ENCODE data around the gene SCO2. TPM values are rescaled to one million over a fixed set of nuclear protein-coding genes. Genes with fewer than 3 reads are reported as not detected.
"Not testable (repeated sequence)": the region's sequence is repeated elsewhere in the genome, so short reads cannot be mapped to it uniquely, and the experiment has no call there.

Gene SCO2
- total RNA-seq, 1 donor = 2.6 TPM

DNA sequence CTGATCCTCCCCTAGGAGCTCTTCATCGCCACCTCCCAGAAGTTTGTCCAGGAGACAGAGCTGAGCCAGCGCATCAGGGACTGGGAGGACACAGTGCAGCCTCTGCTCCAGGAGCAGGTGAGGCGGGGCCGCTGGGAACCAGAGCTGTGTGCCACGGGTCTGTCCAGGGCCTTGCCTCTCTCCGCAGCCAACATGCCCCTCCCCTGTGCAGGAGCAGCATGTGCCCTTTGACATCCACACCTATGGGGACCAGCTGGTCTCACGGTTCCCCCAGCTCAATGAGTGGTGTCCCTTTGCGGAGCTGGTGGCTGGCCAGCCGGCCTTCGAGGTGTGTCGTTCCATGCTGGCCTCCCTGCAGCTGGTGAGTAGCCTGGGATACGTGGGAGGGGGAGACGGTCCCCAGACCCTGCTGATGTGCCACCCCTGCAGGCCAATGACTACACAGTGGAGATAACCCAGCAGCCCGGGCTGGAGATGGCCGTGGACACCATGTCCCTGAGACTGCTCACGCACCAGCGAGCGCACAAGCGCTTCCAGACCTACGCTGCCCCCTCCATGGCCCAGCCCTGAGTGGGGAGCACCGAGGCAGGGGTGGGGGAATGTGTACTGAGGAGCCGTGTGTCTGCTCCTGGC is 2.5 kb downstream of the SCO2 start:
- no peak for DNase-seq (ENCODE audit: low read depth)
- TF ChIP-seq, protein P1, sequence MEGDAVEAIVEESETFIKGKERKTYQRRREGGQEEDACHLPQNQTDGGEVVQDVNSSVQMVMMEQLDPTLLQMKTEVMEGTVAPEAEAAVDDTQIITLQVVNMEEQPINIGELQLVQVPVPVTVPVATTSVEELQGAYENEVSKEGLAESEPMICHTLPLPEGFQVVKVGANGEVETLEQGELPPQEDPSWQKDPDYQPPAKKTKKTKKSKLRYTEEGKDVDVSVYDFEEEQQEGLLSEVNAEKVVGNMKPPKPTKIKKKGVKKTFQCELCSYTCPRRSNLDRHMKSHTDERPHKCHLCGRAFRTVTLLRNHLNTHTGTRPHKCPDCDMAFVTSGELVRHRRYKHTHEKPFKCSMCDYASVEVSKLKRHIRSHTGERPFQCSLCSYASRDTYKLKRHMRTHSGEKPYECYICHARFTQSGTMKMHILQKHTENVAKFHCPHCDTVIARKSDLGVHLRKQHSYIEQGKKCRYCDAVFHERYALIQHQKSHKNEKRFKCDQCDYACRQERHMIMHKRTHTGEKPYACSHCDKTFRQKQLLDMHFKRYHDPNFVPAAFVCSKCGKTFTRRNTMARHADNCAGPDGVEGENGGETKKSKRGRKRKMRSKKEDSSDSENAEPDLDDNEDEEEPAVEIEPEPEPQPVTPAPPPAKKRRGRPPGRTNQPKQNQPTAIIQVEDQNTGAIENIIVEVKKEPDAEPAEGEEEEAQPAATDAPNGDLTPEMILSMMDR (IDR thresholded peaks at IDR 0.05; ENCODE audit: insufficient read depth, low read depth, low read length) = no peak
- H3K4me3 ChIP-seq (ENCODE audit: low read depth, low read length) = no peak overlapping the region

DNA sequence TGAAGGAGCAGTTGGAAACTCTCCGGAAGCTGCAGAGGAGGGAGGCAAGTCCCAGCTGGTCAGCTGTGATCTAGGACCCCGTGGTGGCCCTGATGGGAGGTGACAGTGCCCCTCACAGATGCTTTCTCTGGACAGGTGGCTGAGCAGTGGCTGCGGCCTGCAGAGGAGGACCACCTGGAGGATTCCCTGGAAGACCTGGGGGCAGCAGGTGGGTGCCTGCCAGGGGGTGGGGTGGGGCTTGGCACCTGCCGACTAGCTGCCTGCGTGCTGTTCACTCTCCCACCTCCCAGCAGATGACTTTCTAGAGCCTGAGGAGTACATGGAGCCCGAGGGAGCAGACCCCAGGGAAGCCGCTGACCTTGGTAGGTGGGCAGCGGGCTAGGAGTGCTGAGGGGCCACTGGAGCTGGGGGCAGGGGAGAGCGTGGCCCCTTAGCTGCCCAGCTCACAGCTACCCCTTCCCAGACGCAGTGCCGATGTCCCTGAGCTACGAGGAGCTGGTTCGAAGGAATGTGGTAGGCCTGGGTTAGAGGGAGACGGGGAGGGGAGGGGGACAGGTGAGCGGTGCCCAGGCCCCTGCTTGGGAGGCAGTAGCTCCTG is 3.1 kb downstream of the SCO2 start:
- H3K4me3 ChIP-seq (ENCODE audit: low read depth, low read length) = no peak overlapping the region
- DNase-seq (ENCODE audit: low read depth) = no peak
- TF ChIP-seq, protein P1 (IDR thresholded peaks at IDR 0.05; ENCODE audit: insufficient read depth, low read depth, low read length) = no peak

DNA sequence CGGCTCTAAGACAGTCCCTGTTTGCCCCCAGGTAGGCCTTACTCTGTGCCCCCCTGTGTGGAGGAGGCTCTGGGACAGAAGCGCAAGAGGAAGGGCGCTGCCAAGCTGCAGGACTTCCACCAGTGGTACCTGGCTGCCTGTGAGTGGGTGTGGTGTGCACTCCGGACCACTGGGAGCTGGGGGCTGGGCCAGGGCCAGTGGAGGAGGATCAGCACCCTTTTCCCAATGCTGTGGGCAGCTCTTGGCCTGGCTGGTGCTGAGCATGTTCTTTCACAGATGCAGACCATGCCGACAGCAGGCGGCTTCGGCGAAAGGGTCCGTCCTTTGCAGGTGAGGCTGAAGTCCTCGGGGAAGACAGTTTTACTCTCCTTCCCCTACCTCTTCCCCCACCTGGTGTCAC is 3.7 kb downstream of the SCO2 start:
- no peak overlapping the region for H3K4me3 ChIP-seq (ENCODE audit: low read depth, low read length)

DNA sequence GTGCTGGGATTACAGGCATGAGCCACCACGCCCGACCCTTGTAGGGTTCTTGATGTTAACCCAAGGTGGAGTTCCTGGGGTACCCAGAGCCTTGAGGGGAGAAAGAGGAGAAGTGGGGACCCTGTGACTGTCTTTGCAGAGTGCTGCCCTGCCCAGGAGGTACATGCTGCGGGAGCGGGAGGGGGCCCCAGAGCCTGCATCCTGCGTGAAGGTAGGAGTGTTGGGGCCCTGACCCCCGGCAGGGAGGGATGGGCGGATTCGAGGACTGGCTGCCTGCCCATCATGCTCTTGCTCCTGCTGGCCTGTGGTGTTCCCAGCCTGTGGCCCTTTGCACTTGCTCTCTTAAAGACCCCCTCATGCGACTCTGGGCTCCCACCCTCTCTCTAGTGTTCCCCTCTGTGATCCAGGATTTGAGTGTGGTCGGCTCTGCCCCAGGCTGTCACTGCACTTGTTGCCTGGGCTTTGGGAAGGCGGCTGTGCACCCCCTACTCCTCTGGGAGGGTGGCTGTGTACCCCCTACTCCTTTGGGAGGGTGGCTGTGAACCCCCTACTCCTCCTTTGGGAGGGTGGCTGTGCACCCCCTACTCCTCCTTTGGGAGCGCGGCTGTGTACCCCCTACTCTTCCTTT is 4.5 kb downstream of the SCO2 start:
- H3K4me3 ChIP-seq (ENCODE audit: low read depth, low read length) = no peak overlapping the region
- DNase-seq (ENCODE audit: low read depth) = no peak
- TF ChIP-seq, protein P1 (IDR thresholded peaks at IDR 0.05; ENCODE audit: insufficient read depth, low read depth, low read length) = no peak

More for the DNA sequence above, 3.7 kb downstream of the SCO2 start:
- TF ChIP-seq, protein P1 (IDR thresholded peaks at IDR 0.05; ENCODE audit: insufficient read depth, low read depth, low read length) = no peak
- no peak for DNase-seq (ENCODE audit: low read depth)

DNA sequence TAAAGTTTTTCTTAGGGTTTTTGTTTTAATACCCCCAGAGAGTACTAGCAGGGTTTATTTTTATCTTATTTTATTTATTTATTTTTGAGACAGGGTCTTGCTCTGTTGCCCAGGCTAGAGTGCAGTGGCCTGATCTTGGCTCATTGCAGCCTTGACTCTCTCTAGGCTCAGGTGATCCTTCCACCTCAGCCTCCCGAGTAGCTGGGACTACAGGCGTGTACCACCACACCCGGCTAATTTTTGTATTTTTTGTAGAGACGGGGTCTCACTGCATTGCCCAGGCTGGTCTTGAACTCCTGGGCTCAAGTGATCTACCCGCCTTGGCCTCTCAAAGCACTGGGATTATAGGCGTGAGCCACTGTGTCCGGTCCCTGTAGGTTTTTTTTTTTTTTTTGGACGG is 5.2 kb downstream of the SCO2 start:
- not testable (repeated sequence) for DNase-seq (ENCODE audit: low read depth); H3K4me3 ChIP-seq (ENCODE audit: low read depth, low read length)

DNA sequence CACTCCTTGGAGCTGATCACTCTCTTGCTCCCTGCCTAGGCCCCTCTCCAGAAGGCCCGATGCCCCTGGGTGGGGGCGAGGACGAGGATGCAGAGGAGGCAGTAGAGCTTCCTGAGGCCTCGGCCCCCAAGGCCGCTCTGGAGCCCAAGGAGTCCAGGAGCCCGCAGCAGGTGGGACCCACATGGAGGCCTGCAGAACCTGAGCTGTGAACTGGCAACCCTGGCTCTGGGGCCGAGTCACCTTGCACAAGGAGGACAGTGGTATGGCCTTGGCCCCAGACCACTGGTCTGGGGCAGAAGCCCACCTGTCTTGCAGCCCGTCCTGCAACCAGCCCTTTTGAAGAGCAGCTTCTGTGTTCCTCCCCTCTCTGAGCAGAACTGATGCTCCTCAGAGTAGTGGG is 6.2 kb downstream of the SCO2 start:
- TF ChIP-seq, protein P1 (IDR thresholded peaks at IDR 0.05; ENCODE audit: insufficient read depth, low read depth, low read length) = no peak
- H3K4me3 ChIP-seq (ENCODE audit: low read depth, low read length) = no peak overlapping the region
- no peak for DNase-seq (ENCODE audit: low read depth)

DNA sequence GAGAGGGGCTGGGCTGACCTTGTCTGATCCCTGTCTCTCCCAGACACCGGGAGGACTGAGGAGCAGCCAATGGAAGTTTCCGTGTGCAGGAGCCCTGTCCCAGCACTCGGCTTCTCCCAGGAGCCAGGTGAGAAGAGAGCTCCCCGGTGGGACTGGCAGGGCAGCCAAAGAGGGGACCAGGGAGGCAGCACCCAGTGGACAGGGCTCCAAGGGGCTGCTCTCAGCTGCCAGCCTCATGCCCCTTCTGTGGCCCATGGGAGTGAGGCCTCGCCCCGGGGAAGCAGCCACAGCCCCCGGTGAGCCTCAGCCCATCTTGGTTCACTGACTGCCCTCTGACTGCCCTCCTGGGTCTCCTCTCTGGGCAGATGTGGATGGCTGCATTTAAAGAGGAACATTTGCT is 6.8 kb downstream of the SCO2 start:
- DNase-seq (ENCODE audit: low read depth) = no peak
- H3K4me3 ChIP-seq (ENCODE audit: low read depth, low read length) = no peak overlapping the region
- TF ChIP-seq, protein P1 (IDR thresholded peaks at IDR 0.05; ENCODE audit: insufficient read depth, low read depth, low read length) = no peak
